ENCODE results near the gene NLRP9. TPM values are rescaled to one million over a fixed set of nuclear protein-coding genes. Genes with fewer than 3 reads are reported as not detected.

Gene NLRP9
- total RNA-seq, 3 donors from 2014 or later (not counting 1 experiment from before 2014, with no cell fraction given), result not detected

DNA sequence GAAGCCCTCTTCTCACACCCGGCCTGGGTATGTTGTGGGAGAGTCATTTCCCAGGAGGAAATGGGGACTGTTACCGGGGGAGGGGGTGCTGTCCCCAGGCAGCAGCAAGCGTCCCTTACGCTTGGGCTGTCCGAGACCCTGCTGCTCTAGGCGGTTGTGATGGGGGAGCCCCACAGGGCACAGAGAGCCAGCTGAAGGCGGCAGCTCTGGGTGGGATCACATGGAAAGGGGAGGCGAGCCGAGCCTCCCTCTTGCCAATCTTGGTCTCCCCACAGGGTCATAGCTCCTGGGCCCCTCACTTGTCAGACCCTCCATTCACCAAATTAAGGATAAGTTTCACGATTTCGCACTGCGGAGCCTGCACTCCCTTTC is 41.1 kb downstream of the NLRP9 start:
- Mint-ChIP-seq H3K4me3 (no peak overlapping the region), H3K36me3 (no peaks in the 10 kb centered on the region), H3K27me3 (ENCODE audit: low read depth in 2 of 2) (no peaks in the 10 kb centered on the region), H3K4me1 (no peaks in the 10 kb centered on the region), H3K27ac (no peak overlapping the region), H3K9me3 (no peaks in the 10 kb centered on the region)
- H3K27me3 ChIP-seq (ENCODE audit: control insufficient read depth, insufficient read depth, low read length), result no peaks in the 10 kb centered on the region
- intact Hi-C loops (cut with micrococcal nuclease), result no loop called here
- no peak overlapping the region for H3K27ac ChIP-seq (ENCODE audit: low read length)
- H3K4me1 ChIP-seq (ENCODE audit: control insufficient read depth, insufficient read depth, low read length), result no peaks in the 10 kb centered on the region
- DNase-seq (no peak), ATAC-seq (no peak)
- H3K9me3 ChIP-seq (ENCODE audit: control insufficient read depth, insufficient read depth, low read length), result no peaks in the 10 kb centered on the region
- H3K4me3 ChIP-seq (ENCODE audit: low read length), result no peak overlapping the region
- TF ChIP-seq, protein P1, sequence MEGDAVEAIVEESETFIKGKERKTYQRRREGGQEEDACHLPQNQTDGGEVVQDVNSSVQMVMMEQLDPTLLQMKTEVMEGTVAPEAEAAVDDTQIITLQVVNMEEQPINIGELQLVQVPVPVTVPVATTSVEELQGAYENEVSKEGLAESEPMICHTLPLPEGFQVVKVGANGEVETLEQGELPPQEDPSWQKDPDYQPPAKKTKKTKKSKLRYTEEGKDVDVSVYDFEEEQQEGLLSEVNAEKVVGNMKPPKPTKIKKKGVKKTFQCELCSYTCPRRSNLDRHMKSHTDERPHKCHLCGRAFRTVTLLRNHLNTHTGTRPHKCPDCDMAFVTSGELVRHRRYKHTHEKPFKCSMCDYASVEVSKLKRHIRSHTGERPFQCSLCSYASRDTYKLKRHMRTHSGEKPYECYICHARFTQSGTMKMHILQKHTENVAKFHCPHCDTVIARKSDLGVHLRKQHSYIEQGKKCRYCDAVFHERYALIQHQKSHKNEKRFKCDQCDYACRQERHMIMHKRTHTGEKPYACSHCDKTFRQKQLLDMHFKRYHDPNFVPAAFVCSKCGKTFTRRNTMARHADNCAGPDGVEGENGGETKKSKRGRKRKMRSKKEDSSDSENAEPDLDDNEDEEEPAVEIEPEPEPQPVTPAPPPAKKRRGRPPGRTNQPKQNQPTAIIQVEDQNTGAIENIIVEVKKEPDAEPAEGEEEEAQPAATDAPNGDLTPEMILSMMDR (IDR thresholded peaks at IDR 0.05), result no peak
- 88% methylated on average over 9 of the region's 12 CpGs for WGBS (ENCODE audit: insufficient coverage)
- peaks cover 37% of the 10 kb centered on the region for H3K36me3 ChIP-seq (ENCODE audit: control insufficient read depth, insufficient read depth, low read length)

DNA sequence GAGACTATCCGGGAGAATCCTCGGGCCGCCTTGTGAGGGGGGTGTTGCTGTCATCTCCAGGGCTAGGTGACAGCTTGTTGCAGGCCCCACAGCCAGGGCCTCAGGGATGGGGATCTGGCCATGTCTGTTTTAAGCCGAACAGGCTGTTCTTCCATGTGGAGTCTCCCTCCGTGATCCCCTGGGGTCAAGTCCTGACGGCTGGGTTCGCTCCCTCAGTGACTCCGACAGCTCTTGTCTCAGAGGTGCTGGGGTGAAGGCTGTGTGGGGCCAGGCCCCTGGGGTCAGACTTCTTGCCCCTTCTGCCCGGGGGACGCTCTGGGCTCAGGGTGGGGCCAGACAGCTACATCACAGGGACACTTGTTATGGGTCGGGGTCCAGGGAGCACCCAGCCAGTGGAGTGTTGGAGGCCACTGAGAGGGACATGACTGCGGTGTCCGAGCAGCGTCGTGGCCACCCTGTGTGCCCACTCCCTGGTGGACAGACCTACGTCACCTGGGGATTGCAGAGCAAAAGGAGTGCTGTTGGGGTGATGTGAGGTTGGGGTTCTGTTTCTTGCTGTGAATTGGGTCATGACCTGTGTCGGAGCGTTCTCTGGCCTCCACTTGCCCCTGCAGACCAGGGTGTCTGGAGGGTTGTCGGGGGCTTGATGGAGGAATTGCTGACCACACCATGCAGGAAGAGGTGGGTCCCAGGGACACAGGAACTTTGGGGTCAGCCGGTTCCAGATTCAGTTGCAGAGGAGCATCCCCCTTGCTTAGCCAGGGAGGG is 41.7 kb downstream of the NLRP9 start:
- Mint-ChIP-seq H3K9me3 (no peaks in the 10 kb centered on the region), H3K4me3 (no peak overlapping the region), H3K27ac (no peak overlapping the region), H3K27me3 (ENCODE audit: low read depth in 2 of 2) (no peaks in the 10 kb centered on the region), H3K4me1 (no peaks in the 10 kb centered on the region), H3K36me3 (no peaks in the 10 kb centered on the region)
- peaks cover 43% of the 10 kb centered on the region for H3K36me3 ChIP-seq (ENCODE audit: control insufficient read depth, insufficient read depth, low read length)
- intact Hi-C loops (cut with micrococcal nuclease), result no loop called here
- DNase-seq (no peak), ATAC-seq (no peak)
- no peaks in the 10 kb centered on the region for H3K4me1 ChIP-seq (ENCODE audit: control insufficient read depth, insufficient read depth, low read length)
- H3K27ac ChIP-seq (ENCODE audit: low read length), result no peak overlapping the region
- WGBS (ENCODE audit: insufficient coverage), result 99% methylated on average over 20 of the region's 20 CpGs
- no peaks in the 10 kb centered on the region for H3K9me3 ChIP-seq (ENCODE audit: control insufficient read depth, insufficient read depth, low read length)
- TF ChIP-seq, protein P1 (IDR thresholded peaks at IDR 0.05), result no peak
- no peak overlapping the region for H3K4me3 ChIP-seq (ENCODE audit: low read length)
- no peaks in the 10 kb centered on the region for H3K27me3 ChIP-seq (ENCODE audit: control insufficient read depth, insufficient read depth, low read length)

DNA sequence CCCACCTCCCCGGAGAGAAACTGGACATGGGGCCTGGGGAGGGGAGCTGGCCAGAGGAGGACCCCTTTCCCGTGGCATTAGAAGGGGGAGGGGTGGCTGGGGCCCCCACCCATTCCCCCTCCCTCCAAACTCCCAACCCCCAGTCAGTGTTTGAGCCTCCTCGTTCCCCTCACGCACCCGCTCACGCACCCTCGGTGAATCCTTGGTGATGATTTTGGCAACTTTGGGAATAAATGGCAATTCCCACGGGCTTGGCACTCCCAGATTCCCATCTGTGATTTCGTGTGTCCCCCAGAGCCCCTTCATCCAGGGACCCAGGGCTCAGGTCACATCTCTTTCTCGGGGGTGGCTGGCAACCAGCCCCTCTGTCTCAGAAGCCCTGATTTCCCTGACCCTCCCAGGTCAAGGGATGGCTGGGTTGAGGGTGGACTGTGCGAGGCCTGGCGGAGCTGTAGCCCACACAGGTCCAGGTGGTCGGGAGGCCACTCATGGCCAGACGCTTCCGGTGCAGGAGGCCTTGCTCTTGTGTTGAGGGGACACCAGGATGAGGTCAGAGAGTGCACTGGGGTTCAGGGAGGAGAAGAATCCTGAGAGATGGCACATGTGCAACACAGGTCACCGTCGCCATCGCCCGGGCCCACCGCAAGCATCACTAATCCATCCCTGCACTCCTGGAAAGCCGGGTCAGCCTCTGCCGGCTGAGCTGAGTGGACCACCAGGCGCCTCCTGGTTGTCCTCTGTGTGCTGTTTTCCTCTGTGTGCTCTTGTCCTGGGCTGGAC is 42.5 kb downstream of the NLRP9 start:
- H3K4me1 ChIP-seq (ENCODE audit: control insufficient read depth, insufficient read depth, low read length), result no peaks in the 10 kb centered on the region
- H3K27me3 ChIP-seq (ENCODE audit: control insufficient read depth, insufficient read depth, low read length), result no peaks in the 10 kb centered on the region
- Mint-ChIP-seq H3K27me3 (ENCODE audit: low read depth in 2 of 2) (no peaks in the 10 kb centered on the region), H3K4me3 (no peak overlapping the region), H3K36me3 (no peaks in the 10 kb centered on the region), H3K4me1 (no peaks in the 10 kb centered on the region), H3K9me3 (no peaks in the 10 kb centered on the region), H3K27ac (no peak overlapping the region)
- intact Hi-C loops (cut with micrococcal nuclease), result no loop called here
- H3K4me3 ChIP-seq (ENCODE audit: low read length), result no peak overlapping the region
- no peak for ATAC-seq
- TF ChIP-seq, protein P1 (IDR thresholded peaks at IDR 0.05), result no peak
- H3K27ac ChIP-seq (ENCODE audit: low read length), result no peak overlapping the region
- no peak for DNase-seq
- peaks cover 50% of the 10 kb centered on the region for H3K36me3 ChIP-seq (ENCODE audit: control insufficient read depth, insufficient read depth, low read length)
- no peaks in the 10 kb centered on the region for H3K9me3 ChIP-seq (ENCODE audit: control insufficient read depth, insufficient read depth, low read length)
- 99% methylated on average over 22 of the region's 23 CpGs for WGBS (ENCODE audit: insufficient coverage)

Data from natural killer cell (primary cell).